Stimulated activated CD4-positive, alpha-beta T cell treated with anti-CD3 and anti-CD28 coated beads, Interleukin-15, amount 100 ng/mL, for 48 hours (primary cell): ENCODE results near the gene RNF169.

ENCODE experiments used
- DNase-seq, 2 donors: peaks; one replicate each; pipeline ENCODE4 v3.0.0-alpha.2; 2020; ENCODE audit warnings: low read depth in 2 of 2

Gene RNF169, protein sequence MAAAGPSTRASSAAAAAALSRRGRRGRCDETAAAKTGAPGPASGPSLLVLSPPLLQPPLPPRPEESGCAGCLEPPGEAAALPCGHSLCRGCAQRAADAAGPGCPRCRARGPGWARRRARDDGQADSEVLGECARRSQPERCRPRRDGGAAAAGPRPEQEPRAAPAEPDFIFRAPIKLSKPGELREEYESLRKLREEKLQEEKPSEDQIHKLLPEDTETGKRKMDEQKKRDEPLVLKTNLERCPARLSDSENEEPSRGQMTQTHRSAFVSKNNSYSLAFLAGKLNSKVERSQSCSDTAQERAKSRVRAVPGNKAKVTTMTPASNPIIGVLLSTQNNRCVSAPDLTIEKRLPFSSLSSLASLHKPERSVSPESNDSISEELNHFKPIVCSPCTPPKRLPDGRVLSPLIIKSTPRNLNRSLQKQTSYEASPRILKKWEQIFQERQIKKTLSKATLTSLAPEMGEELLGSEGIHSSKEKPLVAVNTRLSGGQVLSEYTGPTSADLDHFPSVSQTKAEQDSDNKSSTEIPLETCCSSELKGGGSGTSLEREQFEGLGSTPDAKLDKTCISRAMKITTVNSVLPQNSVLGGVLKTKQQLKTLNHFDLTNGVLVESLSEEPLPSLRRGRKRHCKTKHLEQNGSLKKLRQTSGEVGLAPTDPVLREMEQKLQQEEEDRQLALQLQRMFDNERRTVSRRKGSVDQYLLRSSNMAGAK

DNA sequence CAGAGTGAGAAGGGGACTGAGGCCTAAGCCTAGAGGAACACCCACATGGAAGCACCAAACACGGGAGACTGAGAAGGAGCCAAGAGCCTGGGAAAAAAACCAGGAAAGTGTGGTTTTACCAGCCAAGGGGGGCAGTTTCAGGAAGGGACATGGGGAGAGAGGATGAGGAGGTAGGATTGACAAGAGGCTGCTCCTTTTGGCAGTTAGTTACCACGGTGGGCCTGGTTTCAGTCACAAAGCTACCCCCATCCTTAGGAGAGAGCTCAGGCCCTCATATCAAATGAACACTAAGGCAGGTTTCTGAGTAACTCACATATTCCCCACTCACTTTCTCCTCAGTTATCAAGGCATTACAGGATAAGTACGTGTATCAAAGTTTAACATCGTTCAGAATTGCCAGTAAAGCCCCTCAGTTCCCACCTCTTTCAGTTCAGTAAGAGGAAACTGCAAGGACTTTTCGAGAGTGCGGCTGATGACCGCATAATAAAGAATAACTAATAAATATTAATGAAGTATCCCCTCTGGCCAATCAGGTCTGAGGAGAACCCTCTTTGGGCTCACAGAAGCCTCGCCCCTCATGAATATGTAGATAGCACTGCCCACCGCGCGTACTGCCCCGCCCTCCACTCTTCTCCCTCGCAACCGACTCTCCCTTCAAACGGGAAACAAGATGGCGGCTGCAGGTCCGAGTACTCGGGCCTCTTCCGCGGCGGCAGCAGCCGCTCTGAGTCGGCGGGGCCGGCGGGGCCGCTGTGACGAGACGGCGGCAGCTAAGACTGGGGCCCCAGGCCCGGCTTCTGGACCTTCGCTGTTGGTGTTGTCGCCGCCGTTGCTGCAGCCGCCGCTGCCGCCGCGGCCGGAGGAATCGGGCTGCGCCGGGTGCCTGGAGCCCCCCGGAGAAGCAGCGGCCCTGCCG, at the start of gene RNF169:
Gene RNF169 (plus strand): TSS at position 639 of the 916 bp plus-strand sequence. CDS start 32 bp downstream, at position 671.
- DNase-seq, result peak; percentile 79 to 85

- no peak for DNase-seq
Measured at GRCh38 chr11:74699615-74700396, 48.8 kb upstream of the RNF169 start.

- no peak for DNase-seq
Measured at GRCh38 chr11:74701351-74701750, 47.3 kb upstream of the RNF169 start.

GRCh38 chr11:74702383-74703007, 46.2 kb upstream of the RNF169 start:
- peak; percentile 32 to 47 for DNase-seq

DNA sequence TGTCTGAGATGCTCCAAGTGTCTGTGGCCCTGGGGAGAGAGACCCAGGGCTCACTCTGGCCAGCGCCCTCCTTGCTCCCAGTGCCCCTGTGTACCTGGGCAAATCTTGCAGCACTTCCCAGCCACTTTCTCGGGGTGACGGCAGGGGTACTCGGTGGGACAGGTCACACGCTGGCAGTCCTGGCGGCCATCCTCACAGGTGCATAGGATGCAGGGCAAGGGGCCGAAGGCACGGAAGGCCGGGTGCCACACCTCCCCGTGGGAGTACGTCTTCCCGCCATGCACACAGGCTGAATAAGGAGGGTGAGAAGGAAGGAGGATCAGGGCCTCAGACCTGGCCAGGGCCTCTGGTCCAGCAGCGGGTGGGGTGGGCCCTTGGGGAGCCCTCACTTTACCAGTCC, 45.4 kb upstream of the RNF169 start:
- no peak for DNase-seq

GRCh38 chr11:74707182-74707581, 41.5 kb upstream of the RNF169 start:
- DNase-seq, result no peak

DNA sequence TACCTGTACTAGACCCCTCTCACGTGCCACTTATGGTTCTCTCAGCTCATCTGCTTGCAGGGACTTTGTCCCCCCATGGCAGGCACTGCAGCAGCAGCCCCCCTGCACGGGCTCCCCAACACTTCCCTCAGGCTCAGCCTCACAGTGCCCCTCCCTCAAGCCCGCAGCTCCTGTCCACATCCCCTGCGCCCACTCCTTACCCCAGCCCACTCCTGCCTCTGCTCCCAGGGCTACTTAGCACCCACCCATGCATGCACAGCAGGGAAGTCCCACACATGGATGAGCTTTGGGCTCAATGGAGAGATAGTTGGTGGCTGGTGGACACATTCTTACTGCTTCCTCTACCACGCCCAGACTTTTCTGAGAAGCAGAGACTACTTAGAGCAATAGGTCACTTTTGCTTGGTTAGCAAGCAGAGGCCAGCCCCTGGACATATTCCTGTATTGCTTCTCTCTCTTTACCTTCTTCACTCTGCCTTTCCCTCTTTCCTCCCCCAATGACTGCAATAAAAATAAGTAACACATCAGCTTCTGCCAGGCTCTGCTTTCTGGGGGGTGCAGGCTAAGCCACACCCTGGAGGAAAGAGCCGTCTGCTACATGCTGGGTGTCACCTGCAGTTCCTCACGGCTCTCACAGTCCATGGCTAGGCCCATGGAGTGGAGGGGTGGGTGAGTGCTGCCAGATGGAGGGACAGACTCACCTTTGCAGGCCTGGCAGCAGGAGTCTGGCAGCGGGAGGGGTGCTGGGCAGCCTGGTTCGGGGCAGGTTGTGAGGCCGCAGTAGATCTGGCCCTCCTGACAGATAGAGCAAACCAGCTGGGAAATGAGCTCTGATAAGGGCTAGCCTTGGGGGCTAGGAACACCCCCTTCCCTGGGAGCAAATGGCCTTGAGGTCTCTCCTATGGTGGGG, 40.8 kb upstream of the RNF169 start:
- no peak for DNase-seq

DNA sequence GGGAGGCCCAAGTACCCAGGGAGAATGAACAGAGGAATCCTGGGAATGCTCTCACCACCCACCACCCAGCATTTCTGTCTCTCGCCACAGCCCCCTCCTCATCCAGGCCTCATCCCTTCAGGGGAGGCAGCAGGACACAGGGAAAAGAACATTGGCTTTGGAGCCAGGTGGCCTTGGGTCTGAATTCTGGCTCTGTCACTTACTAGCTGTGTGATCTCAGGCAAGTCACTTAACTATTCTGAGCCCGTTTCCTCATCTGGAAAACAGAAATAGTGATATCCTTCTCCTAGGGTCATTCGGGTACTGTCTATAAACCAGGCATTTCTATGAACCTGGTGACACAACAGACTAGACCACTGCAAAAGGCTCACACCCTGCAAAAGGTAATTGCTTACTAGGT, 39.5 kb upstream of the RNF169 start:
- DNase-seq, result no peak

DNA sequence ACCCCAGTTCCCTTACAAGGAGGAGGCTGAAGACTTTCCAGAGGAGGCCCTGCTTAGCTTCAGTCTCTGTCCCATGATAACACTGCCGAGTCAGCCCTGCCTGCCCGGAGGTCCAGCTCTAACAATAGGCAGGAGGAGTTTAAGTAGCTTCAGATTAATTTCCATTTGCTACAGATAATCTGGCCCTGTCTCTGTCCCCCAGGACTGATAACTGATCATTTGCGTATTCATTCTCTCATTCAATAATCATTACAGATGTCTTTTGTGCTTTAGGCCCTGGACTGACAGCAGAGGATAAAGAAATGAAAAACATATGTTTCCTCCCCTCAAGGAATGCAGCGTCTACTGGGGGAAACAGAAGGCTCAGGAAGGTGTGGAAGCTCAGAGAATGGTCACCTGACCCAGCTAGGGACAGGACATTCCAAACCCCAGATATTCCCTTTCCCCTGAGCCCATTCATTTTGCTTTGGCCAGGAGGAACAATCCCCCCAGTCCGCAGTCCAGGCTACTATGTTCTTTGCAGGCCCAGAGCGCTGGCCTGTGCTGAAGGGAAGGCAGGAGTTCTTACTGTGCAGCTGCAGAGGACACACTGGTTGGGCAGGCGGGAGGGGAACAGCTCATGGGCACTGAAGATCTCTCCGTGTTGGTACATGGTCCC, 38.2 kb upstream of the RNF169 start:
- no peak for DNase-seq

- DNase-seq, result no peak
Measured at GRCh38 chr11:74713686-74714085, 35.0 kb upstream of the RNF169 start.

- DNase-seq, result peak in 1 of 2 donors; percentile 20
Measured at GRCh38 chr11:74714904-74715303, 33.7 kb upstream of the RNF169 start.

DNA sequence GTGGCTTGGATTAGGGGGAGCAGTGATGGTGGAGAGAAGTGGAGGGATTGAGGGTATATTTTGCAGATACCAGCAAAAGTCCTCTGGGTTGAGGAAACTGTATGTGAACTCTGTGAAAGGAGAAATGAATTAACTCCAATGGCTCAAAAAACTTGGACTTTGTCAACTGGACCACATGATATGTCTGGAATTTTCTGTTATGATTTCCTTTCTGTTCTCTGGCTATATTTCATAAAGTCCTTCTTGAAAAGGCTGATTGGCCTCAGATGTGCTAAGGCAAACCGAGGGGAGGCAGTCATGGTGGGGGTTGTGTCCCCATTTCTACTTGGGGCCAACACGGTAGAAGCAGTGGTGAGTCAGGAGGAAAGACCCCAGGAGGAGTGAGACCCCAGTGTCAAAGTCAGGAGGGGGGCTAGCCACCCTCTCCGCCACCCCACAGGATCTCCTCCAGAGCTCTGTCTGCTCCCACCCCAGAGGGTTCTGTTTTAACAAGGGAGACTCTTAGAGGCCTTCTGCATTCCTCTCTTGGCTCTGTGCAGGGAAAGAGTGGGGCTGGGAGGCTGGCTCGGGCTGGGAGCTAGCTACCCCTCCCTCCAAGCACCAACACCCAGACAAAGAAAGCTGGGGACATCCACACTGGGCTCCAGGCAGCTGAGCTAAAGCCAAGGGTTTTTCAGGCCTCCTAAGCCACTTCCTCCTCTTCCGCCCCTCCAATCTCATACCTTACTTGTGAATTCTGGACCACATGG, 31.3 kb upstream of the RNF169 start:
- no peak for DNase-seq

DNA sequence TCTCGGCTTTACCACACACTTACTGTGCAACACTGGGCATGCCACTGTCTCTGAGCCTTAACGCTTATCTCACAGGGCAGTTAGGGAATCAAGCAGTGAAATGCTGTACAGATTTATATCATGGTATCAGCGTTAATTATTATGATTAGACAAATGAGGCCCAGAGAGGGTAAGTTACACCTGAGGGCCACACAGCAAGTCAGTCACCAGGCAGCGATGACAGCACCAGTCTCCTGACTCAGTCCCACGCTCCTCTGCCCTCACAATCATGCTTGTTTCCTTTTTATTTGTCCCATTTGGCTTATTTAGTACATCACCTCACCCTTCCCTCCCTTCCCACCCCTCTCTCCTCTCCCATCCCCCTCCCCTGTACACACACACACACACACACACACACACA, 29.6 kb upstream of the RNF169 start:
- no peak for DNase-seq

DNA sequence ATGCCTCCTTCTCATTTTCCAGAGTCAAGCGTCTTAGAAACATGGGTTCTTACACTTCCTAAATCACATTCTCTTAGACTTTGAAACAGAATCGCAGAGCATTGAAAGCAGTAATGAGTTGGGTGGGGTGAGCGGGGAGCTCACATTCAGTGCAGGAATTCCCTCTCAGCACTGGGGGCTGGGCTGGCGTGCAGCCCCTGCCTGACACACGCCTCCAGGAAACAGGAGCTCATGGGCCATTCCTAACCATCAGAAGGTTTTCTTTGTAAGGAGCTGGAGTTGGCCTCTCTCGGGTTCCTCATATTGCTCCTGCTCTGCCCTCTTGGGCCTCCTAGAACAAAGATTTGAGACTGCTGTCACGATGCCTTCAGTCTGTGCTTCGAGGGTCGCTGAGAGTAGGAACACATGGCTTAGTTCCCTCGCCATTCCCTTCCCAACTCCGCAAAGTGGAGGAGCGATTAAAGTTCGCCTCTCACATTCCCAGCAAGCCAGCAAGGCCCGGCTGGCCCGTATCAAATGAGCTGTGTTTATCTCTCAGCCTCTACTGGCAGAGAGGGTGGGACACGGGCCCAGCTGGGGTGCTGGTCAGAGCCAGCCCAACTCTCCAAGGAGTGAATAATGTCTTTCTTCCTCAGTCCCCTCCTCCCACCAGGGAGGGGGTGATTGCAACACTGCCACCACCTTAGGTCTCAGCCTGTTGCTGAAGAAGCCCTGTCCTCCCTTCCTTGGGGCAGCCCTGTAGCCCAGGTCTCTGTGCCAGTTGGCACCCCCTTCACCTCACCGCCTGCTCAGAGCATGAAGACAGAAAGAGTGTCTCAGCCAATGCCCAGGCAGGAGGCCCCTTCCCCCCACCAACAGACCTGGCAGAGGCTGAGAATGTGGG, 27.8 kb upstream of the RNF169 start:
- no peak for DNase-seq

DNA sequence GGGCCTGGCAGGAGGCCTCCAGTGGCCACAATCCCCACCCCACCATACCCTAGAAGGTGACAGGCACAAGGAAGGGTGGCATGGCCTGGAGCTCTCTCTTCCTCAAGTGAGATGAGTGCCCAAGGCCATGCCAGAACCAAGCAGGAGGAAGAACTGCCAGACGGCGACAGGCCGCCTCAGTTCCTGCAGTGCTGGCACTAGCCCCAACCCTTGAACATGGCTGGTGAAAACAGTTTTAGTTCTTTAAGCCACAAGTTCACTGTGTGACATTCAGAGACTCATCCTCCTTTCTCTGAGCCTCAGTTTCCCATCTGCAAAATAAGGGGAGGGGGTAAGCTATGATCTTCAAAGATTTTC, 27.2 kb upstream of the RNF169 start:
- no peak for DNase-seq

DNA sequence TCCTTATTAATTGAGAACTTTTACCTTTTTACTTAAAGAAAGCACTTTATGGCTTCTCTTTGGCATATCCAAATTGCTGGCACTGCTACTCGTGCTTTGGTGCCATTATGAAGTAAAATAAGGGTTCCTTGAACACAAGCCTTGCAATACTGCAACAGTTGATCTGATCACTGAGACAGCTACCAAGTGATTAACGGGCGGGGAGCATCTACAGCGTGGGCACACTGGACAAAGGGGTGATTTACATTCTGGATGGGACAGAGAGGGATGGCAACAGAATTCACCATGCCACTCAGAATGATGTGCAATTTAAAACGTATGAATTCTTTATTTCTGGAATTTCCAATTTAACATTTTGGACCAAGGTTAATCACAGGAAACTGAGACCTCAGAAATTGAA, 25.1 kb upstream of the RNF169 start:
- no peak for DNase-seq

DNA sequence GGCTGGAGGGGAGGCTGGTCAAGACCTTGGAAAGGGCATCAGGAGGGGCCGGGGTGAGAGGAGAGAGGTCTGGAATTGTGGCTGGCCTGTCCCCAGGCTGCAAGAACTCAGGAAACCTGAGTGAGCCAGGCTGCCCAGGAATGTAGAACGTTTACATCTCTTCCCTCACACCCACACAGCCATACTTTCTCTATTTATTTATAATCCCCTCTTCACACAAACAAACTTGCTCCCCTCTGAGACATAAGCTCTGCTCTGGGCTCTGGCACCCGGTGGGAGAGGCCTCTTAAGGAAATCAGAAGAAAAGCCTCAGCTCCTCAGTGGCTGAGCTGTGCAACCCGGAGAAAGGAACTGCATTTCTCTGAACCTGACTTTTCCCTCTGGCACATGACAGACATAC, 22.9 kb upstream of the RNF169 start:
- DNase-seq, result no peak
